ENCODE data around the gene DROSHA.
A peak's percentile ranks its signal among the peaks of the same experiment; 100 is the strongest.

GRCh38 chr5:31382051-31382878 is 149.6 kb downstream of the DROSHA start:
- TF ChIP-seq CTCF (IDR thresholded peaks at IDR 0.05; ENCODE audit: low read depth, low read length) (no peak), POLR2A (IDR thresholded peaks at IDR 0.05; ENCODE audit: extremely low read depth, insufficient read length) (no peak), MAX (IDR thresholded peaks at IDR 0.05; ENCODE audit: low read depth, low read length) (peak; percentile 92)

Data from NB4 (cell line).